Measurements from ENCODE around the gene OLFML2A. TPM values are rescaled to one million over a fixed set of nuclear protein-coding genes. Genes with fewer than 3 reads are reported as not detected.

OLFML2A gene
- polyA plus RNA-seq, 3 donors = 0.03 to 0.25 TPM; not detected in 1

DNA sequence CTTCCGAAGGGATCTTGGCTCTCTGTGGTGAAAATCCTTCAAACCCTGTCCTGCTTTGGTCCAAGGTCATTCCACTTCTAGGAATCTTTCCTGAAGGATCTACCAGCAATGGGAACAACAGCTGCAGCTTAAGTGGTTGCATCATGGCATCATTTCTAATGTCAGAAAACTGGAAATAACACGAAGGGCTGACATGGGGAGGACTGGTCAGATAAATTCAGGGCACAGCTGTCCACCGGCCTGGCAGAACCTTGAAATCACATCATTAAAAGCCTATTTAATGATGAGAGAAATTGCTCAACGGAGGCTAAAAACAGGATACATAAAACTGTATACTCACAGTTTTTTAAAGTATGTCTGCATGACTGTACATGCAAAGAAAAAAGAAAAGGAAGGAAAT is 28.3 kb downstream of the OLFML2A start:
- Mint-ChIP-seq H3K4me3 (no peak overlapping the region), H3K36me3 (no peaks in the 10 kb centered on the region), H3K4me1 (peaks cover 20% of the 10 kb centered on the region), H3K27me3 (ENCODE audit: low read depth in 3 of 3) (peaks cover 1 to 2% (median 1%) of the 10 kb centered on the region in 3 donors), H3K9me3 (no peaks in the 10 kb centered on the region), H3K27ac (no peak overlapping the region)
- Histone ChIP-seq H3K9me3 (replicated peaks in 1 of 2; ENCODE audit: control insufficient read depth in 1 of 2, insufficient read depth in 1 of 2, low read length in 2 of 2) (no peaks in the 10 kb centered on the region), H4K20me1 (ENCODE audit: insufficient read depth, low read length) (no peaks in the 10 kb centered on the region), H3K27me3 (ENCODE audit: control insufficient read depth in 2 of 2, insufficient read depth in 2 of 2, low read length in 2 of 2) (no peaks in the 10 kb centered on the region), H3K9ac (ENCODE audit: insufficient read depth, low read length, poor library complexity, severe bottlenecking) (no peak overlapping the region), H3K4me2 (replicated peaks; ENCODE audit: extremely low read depth, low read length, poor library complexity, severe bottlenecking) (no peak overlapping the region), H3K79me2 (ENCODE audit: insufficient read depth, low read length) (no peaks in the 10 kb centered on the region), H3K4me3 (replicated peaks in 1 of 3; ENCODE audit: low read depth in 2 of 3, low read length in 3 of 3) (no peak overlapping the region), H3K36me3 (replicated peaks in 1 of 2; ENCODE audit: control insufficient read depth in 1 of 2, insufficient read depth in 2 of 2, low read length in 2 of 2) (no peaks in the 10 kb centered on the region), H2AFZ (ENCODE audit: insufficient read depth, low read depth, low read length, poor library complexity, severe bottlenecking) (no peak overlapping the region), H3K4me1 (ENCODE audit: control insufficient read depth in 1 of 2, insufficient read depth in 2 of 2, low read length in 2 of 2) (peaks cover 17 to 19% of the 10 kb centered on the region in 2 donors), H3K27ac (ENCODE audit: low read depth in 1 of 2, low read length in 2 of 2) (no peak overlapping the region)
- 100% methylated on average over 1 of the region's 4 CpGs for WGBS (ENCODE audit: insufficient coverage)
- TF ChIP-seq, protein P1, sequence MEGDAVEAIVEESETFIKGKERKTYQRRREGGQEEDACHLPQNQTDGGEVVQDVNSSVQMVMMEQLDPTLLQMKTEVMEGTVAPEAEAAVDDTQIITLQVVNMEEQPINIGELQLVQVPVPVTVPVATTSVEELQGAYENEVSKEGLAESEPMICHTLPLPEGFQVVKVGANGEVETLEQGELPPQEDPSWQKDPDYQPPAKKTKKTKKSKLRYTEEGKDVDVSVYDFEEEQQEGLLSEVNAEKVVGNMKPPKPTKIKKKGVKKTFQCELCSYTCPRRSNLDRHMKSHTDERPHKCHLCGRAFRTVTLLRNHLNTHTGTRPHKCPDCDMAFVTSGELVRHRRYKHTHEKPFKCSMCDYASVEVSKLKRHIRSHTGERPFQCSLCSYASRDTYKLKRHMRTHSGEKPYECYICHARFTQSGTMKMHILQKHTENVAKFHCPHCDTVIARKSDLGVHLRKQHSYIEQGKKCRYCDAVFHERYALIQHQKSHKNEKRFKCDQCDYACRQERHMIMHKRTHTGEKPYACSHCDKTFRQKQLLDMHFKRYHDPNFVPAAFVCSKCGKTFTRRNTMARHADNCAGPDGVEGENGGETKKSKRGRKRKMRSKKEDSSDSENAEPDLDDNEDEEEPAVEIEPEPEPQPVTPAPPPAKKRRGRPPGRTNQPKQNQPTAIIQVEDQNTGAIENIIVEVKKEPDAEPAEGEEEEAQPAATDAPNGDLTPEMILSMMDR (IDR thresholded peaks at IDR 0.05) = no peak
- DNase-seq = no peak
- intact Hi-C loops (cut with micrococcal nuclease) = no loop called here

- Histone ChIP-seq H3K4me2 (replicated peaks; ENCODE audit: extremely low read depth, low read length, poor library complexity, severe bottlenecking) (no peak overlapping the region), H2AFZ (ENCODE audit: insufficient read depth, low read depth, low read length, poor library complexity, severe bottlenecking) (no peak overlapping the region), H4K20me1 (ENCODE audit: insufficient read depth, low read length) (no peaks in the 10 kb centered on the region), H3K4me3 (replicated peaks in 1 of 3; ENCODE audit: low read depth in 2 of 3, low read length in 3 of 3) (no peak overlapping the region), H3K4me1 (ENCODE audit: control insufficient read depth in 1 of 2, insufficient read depth in 2 of 2, low read length in 2 of 2) (no peaks in the 10 kb centered on the region), H3K27me3 (ENCODE audit: control insufficient read depth in 2 of 2, insufficient read depth in 2 of 2, low read length in 2 of 2) (no peaks in the 10 kb centered on the region), H3K9ac (ENCODE audit: insufficient read depth, low read length, poor library complexity, severe bottlenecking) (no peak overlapping the region), H3K27ac (ENCODE audit: low read depth in 1 of 2, low read length in 2 of 2) (no peak overlapping the region), H3K36me3 (replicated peaks in 1 of 2; ENCODE audit: control insufficient read depth in 1 of 2, insufficient read depth in 2 of 2, low read length in 2 of 2) (no peaks in the 10 kb centered on the region), H3K79me2 (ENCODE audit: insufficient read depth, low read length) (no peaks in the 10 kb centered on the region), H3K9me3 (replicated peaks in 1 of 2; ENCODE audit: control insufficient read depth in 1 of 2, insufficient read depth in 1 of 2, low read length in 2 of 2) (no peaks in the 10 kb centered on the region)
- 94% methylated on average over 10 of the region's 12 CpGs for WGBS (ENCODE audit: insufficient coverage)
- Mint-ChIP-seq H3K4me3 (no peak overlapping the region), H3K4me1 (no peaks in the 10 kb centered on the region), H3K27me3 (ENCODE audit: low read depth in 3 of 3) (peaks cover 0 to 3% (median 1%) of the 10 kb centered on the region in 3 donors), H3K9me3 (peaks cover 0 to 2% (median 0%) of the 10 kb centered on the region in 7 donors), H3K27ac (no peak overlapping the region), H3K36me3 (no peaks in the 10 kb centered on the region)
- TF ChIP-seq, protein P1 (IDR thresholded peaks at IDR 0.05) = no peak
- intact Hi-C loops (cut with micrococcal nuclease) = no loop called here
- DNase-seq = no peak
Measured at GRCh38 chr9:124808246-124808956, 31.5 kb downstream of the OLFML2A start.
